ENCODE results near the gene NEMP1.
"Not testable (repeated sequence)": the region's sequence is repeated elsewhere in the genome, so short reads cannot be mapped to it uniquely, and the experiment has no call there.

Gene NEMP1

DNA sequence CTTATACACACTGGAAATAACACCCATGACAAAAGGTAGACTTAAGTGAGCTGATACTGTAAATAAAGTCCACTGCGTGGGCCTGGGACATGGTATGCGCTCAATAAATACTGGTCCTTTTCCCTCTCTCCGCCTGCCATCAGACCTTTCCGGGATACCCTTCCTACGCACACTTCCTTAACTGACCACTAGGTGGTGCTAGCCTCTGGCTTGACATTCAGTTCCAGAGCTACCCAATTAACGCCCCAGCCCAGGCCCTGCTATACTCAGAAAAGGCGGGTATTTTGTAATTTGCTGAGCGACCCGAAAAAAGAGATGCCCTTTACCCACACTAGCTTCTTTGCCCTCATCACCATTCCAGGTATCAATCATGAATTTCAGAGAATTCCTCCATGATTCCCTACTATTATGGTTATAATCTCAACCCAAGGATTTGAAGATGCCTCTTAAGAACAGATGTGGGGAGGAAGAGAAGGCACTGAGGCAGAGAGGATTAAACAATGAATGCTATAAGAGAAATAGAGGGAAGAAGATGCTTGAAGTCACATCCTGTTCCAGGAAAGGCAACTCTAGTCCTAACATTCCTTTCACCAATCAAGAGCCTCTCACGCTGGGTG, 45.8 kb upstream of the NEMP1 start:
- Histone ChIP-seq H2AK5ac (ENCODE audit: low read length) (no peak overlapping the region), H3K9ac (ENCODE audit: low read length) (peak overlapping the region; percentile 5), H3K4me3 (ENCODE audit: low read length) (no peak overlapping the region), H4K8ac (ENCODE audit: low read depth, low read length) (no peak overlapping the region), H3K36me3 (ENCODE audit: control insufficient read depth, insufficient read depth, low read length) (no peaks in the 10 kb centered on the region), H3K4me2 (ENCODE audit: low read length) (no peak overlapping the region), H3K56ac (ENCODE audit: low read length) (no peak overlapping the region), H3K79me1 (ENCODE audit: low read length) (no peaks in the 10 kb centered on the region), H2BK5ac (ENCODE audit: low read length) (no peak overlapping the region), H2BK120ac (ENCODE audit: low read depth, low read length) (no peak overlapping the region), H3K18ac (ENCODE audit: low read length) (no peak overlapping the region), H4K5ac (ENCODE audit: low read length) (no peak overlapping the region), H3K27me3 (ENCODE audit: insufficient read depth, low read length, poor library complexity) (no peaks in the 10 kb centered on the region), H3K4me1 (ENCODE audit: control insufficient read depth, low read depth, low read length) (no peaks in the 10 kb centered on the region), H3K27ac (ENCODE audit: low read depth, low read length) (no peak overlapping the region), H3K79me2 (ENCODE audit: control insufficient read depth, insufficient read depth, low read length) (peaks cover 3% of the 10 kb centered on the region), H3K4ac (ENCODE audit: low read depth, low read length) (no peak overlapping the region), H2BK15ac (replicated peaks; ENCODE audit: low read depth) (no peak overlapping the region), H3K23ac (ENCODE audit: low read length) (no peak overlapping the region)
- peak; percentile 83 for DNase-seq
- WGBS (ENCODE audit: extremely low coverage, insufficient coverage, low lambda C conversion rate): no CpG with 5 or more reads among the region's 10 CpGs

DNA sequence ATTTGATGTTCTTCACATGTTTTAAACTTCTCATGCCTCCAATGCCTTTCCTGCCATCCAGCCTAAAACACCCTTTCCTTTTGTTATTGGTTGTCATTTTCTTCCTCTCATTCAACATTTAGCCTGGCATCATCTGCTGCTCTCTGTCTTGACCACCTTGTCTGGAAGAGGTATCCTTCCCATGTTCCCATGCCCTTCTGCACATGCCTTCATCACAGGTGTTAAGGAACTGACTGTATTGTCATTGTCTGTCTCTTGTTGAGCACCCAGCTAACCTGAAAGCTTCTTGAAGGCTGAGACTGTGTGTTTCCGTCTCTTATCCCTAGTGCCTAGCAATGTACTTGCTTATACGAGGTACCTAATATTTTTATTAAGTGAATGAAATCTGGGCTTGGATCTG, 45.2 kb upstream of the NEMP1 start:
- H3K23ac ChIP-seq (ENCODE audit: low read length): no peak overlapping the region
- no peaks in the 10 kb centered on the region for H3K27me3 ChIP-seq (ENCODE audit: insufficient read depth, low read length, poor library complexity)
- peaks cover 2% of the 10 kb centered on the region for H3K79me2 ChIP-seq (ENCODE audit: control insufficient read depth, insufficient read depth, low read length)
- H4K8ac ChIP-seq (ENCODE audit: low read depth, low read length): no peak overlapping the region
- no peak overlapping the region for H3K18ac ChIP-seq (ENCODE audit: low read length)
- no peak overlapping the region for H2BK5ac ChIP-seq (ENCODE audit: low read length)
- no peak overlapping the region for H3K56ac ChIP-seq (ENCODE audit: low read length)
- H3K79me1 ChIP-seq (ENCODE audit: low read length): no peaks in the 10 kb centered on the region
- DNase-seq: no peak
- no peaks in the 10 kb centered on the region for H3K4me1 ChIP-seq (ENCODE audit: control insufficient read depth, low read depth, low read length)
- H4K5ac ChIP-seq (ENCODE audit: low read length): no peak overlapping the region
- no peak overlapping the region for H3K9ac ChIP-seq (ENCODE audit: low read length)
- no peak overlapping the region for H3K4me2 ChIP-seq (ENCODE audit: low read length)
- no peak overlapping the region for H3K4ac ChIP-seq (ENCODE audit: low read depth, low read length)
- H2BK15ac ChIP-seq (replicated peaks; ENCODE audit: low read depth): no peak overlapping the region
- H2AK5ac ChIP-seq (ENCODE audit: low read length): no peak overlapping the region
- no peak overlapping the region for H3K4me3 ChIP-seq (ENCODE audit: low read length)
- WGBS (ENCODE audit: extremely low coverage, insufficient coverage, low lambda C conversion rate): no CpG with 5 or more reads among the region's 2 CpGs
- H3K36me3 ChIP-seq (ENCODE audit: control insufficient read depth, insufficient read depth, low read length): no peaks in the 10 kb centered on the region
- no peak overlapping the region for H3K27ac ChIP-seq (ENCODE audit: low read depth, low read length)
- H2BK120ac ChIP-seq (ENCODE audit: low read depth, low read length): no peak overlapping the region

GRCh38 chr12:57120718-57121117, 42.1 kb upstream of the NEMP1 start:
- H3K4me3 ChIP-seq (ENCODE audit: low read length); DNase-seq; H2BK15ac ChIP-seq (replicated peaks; ENCODE audit: low read depth); H4K8ac ChIP-seq (ENCODE audit: low read depth, low read length); H3K56ac ChIP-seq (ENCODE audit: low read length); H3K27ac ChIP-seq (ENCODE audit: low read depth, low read length); H2BK5ac ChIP-seq (ENCODE audit: low read length); H3K36me3 ChIP-seq (ENCODE audit: control insufficient read depth, insufficient read depth, low read length); H3K9ac ChIP-seq (ENCODE audit: low read length); H4K5ac ChIP-seq (ENCODE audit: low read length); H3K4me1 ChIP-seq (ENCODE audit: control insufficient read depth, low read depth, low read length); H3K79me1 ChIP-seq (ENCODE audit: low read length); H2BK120ac ChIP-seq (ENCODE audit: low read depth, low read length); H3K23ac ChIP-seq (ENCODE audit: low read length); H3K4ac ChIP-seq (ENCODE audit: low read depth, low read length); H3K79me2 ChIP-seq (ENCODE audit: control insufficient read depth, insufficient read depth, low read length); H3K18ac ChIP-seq (ENCODE audit: low read length); H3K27me3 ChIP-seq (ENCODE audit: insufficient read depth, low read length, poor library complexity); H3K4me2 ChIP-seq (ENCODE audit: low read length); H2AK5ac ChIP-seq (ENCODE audit: low read length): not testable (repeated sequence)
- WGBS (ENCODE audit: extremely low coverage, insufficient coverage, low lambda C conversion rate): no CpG with 5 or more reads among the region's 11 CpGs

DNA sequence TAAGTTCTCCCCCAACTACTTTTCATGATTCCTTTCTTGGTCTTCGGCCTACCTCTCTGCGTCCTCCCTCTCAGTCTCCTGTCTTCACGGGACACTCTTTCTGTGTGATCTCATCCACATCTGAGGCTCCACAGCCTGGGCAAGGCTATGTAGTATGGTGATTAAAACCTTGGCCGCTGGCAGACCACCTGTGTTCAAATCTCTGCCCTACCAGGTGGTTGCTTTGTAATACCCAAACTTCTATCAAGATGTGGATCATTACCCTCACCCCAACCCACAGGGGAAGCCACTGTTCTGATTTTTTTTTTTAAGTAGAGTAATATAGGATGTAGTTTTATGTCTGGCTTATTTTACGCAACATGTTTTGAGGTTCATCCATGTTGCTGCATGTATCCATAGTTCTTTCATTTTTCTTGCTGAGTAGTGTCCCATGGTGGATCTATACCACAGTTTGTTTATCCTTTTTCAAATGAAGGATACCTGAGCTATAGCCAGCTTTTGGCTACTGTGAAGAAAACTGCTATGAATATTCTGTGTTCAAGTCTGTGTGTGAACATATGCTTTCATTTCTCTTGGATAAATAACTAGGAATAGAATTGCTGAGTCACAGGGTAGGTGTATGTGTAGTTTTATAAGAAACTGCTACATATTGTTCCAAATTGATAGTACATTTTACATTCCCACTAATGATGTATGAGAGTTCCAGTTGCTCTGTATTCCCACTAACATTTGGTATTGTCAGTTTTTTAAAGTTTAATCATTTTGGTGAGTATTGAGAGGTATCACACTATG, 40.9 kb upstream of the NEMP1 start:
- Histone ChIP-seq H3K9ac (ENCODE audit: low read length) (no peak overlapping the region), H3K56ac (ENCODE audit: low read length) (no peak overlapping the region), H3K27me3 (ENCODE audit: insufficient read depth, low read length, poor library complexity) (no peaks in the 10 kb centered on the region), H3K79me1 (ENCODE audit: low read length) (no peaks in the 10 kb centered on the region), H3K4me1 (ENCODE audit: control insufficient read depth, low read depth, low read length) (no peaks in the 10 kb centered on the region), H2AK5ac (ENCODE audit: low read length) (no peak overlapping the region), H3K18ac (ENCODE audit: low read length) (no peak overlapping the region), H3K27ac (ENCODE audit: low read depth, low read length) (no peak overlapping the region), H3K36me3 (ENCODE audit: control insufficient read depth, insufficient read depth, low read length) (no peaks in the 10 kb centered on the region), H3K4me2 (ENCODE audit: low read length) (no peak overlapping the region), H3K79me2 (ENCODE audit: control insufficient read depth, insufficient read depth, low read length) (no peaks in the 10 kb centered on the region), H2BK15ac (replicated peaks; ENCODE audit: low read depth) (no peak overlapping the region), H3K23ac (ENCODE audit: low read length) (no peak overlapping the region), H3K4ac (ENCODE audit: low read depth, low read length) (no peak overlapping the region), H3K4me3 (ENCODE audit: low read length) (no peak overlapping the region), H2BK5ac (ENCODE audit: low read length) (no peak overlapping the region), H4K8ac (ENCODE audit: low read depth, low read length) (no peak overlapping the region), H2BK120ac (ENCODE audit: low read depth, low read length) (no peak overlapping the region), H4K5ac (ENCODE audit: low read length) (no peak overlapping the region)
- no peak for DNase-seq
- no CpG with 5 or more reads among the region's 5 CpGs for WGBS (ENCODE audit: extremely low coverage, insufficient coverage, low lambda C conversion rate)

DNA sequence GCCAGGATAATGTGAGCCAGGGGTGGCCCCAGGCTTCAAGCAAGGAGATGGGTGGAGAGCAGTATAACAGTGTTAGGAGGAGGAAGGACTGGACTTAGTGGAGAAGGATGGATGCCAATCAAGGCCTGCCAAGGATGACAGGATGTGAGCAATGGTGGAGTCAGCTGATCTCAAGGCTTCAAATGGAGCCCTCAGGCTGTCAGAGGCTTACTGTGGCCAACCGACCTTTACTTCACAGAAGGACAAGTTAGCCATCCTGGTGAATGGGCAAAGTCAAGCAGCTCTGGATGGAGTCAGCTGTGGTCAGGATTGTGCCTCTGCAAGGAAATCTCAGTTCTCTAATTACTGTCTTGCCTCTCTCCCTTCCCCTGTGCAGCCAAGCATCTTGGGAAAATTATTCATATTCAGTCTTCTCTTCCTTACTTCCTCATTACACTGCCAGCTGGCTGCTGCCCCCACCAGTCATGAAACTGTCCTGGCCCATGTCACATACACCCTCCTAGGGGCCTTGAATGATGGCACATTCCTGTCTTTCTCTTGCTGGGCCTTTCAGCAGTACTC, 40.2 kb upstream of the NEMP1 start:
- H2BK120ac ChIP-seq (ENCODE audit: low read depth, low read length): no peak overlapping the region
- no peaks in the 10 kb centered on the region for H3K27me3 ChIP-seq (ENCODE audit: insufficient read depth, low read length, poor library complexity)
- no peak for DNase-seq
- no peak overlapping the region for H4K5ac ChIP-seq (ENCODE audit: low read length)
- no peaks in the 10 kb centered on the region for H3K79me2 ChIP-seq (ENCODE audit: control insufficient read depth, insufficient read depth, low read length)
- H3K9ac ChIP-seq (ENCODE audit: low read length): no peak overlapping the region
- WGBS (ENCODE audit: extremely low coverage, insufficient coverage, low lambda C conversion rate): no CpG with 5 or more reads among the region's 1 CpG
- H3K4me2 ChIP-seq (ENCODE audit: low read length): no peak overlapping the region
- no peak overlapping the region for H3K4ac ChIP-seq (ENCODE audit: low read depth, low read length)
- no peak overlapping the region for H3K27ac ChIP-seq (ENCODE audit: low read depth, low read length)
- H2BK5ac ChIP-seq (ENCODE audit: low read length): no peak overlapping the region
- no peak overlapping the region for H4K8ac ChIP-seq (ENCODE audit: low read depth, low read length)
- no peaks in the 10 kb centered on the region for H3K36me3 ChIP-seq (ENCODE audit: control insufficient read depth, insufficient read depth, low read length)
- no peak overlapping the region for H2BK15ac ChIP-seq (replicated peaks; ENCODE audit: low read depth)
- no peaks in the 10 kb centered on the region for H3K79me1 ChIP-seq (ENCODE audit: low read length)
- no peak overlapping the region for H3K18ac ChIP-seq (ENCODE audit: low read length)
- H3K56ac ChIP-seq (ENCODE audit: low read length): no peak overlapping the region
- no peaks in the 10 kb centered on the region for H3K4me1 ChIP-seq (ENCODE audit: control insufficient read depth, low read depth, low read length)
- H3K23ac ChIP-seq (ENCODE audit: low read length): no peak overlapping the region
- no peak overlapping the region for H2AK5ac ChIP-seq (ENCODE audit: low read length)
- H3K4me3 ChIP-seq (ENCODE audit: low read length): no peak overlapping the region

Data from mesendoderm (in vitro differentiated cells).